ENCODE results near the gene ATP5F1B.

ATP5F1B gene

GRCh38 chr12:56589783-56590182 is 56.0 kb downstream of the ATP5F1B start:
- no peak for TF ChIP-seq CTCF (IDR thresholded peaks at IDR 0.05; ENCODE audit: extremely low read depth, insufficient read depth, missing control alignments)
- in situ Hi-C loops (cut with MboI; ENCODE audit: low pct_unique_long_range_greater_than_20kb, low sequenced_read_pairs, unreplicated experiment), result loop anchor here (10.0 kb wide), 1 partner anchor 65 kb away; the partner anchor contains the start of gene RBMS2
- DNase-seq (ENCODE audit: low spot score), result no peak
